ENCODE data around the gene UROC1.

UROC1 gene

DNA sequence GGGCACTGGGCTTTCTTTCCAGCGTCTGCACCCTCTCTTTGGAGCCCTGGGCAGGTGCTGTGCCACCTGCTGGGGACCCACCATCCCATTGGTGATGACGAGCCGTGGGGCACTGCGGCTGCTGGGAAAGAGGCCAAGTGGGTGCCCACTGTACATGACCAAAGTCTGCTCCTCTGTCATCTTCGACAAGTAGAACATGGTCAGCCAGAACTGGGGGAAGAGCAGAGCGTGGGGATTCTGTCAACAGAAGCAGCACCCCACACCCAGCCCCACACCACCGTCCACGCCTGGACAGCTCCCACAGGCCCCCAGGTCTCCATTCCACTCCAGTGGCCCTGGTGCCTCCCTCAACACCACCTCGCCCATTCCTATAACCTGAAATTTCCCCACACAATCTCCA is 9.7 kb downstream of the UROC1 start:
- Histone ChIP-seq H3K4me3 (ENCODE audit: low read length) (no peak overlapping the region), H3K79me2 (ENCODE audit: low read length) (no peaks in the 10 kb centered on the region), H3K9me2 (replicated peaks; ENCODE audit: insufficient read depth, low read length) (no peaks in the 10 kb centered on the region), H3K9ac (ENCODE audit: low read length) (no peak overlapping the region), H3K9me3 (replicated peaks; ENCODE audit: insufficient read depth, low read length) (no peaks in the 10 kb centered on the region), H4K20me1 (ENCODE audit: insufficient read depth, low read length) (no peaks in the 10 kb centered on the region), H3K27ac (ENCODE audit: low read length) (no peak overlapping the region), H2AFZ (ENCODE audit: low read length) (no peak overlapping the region), H3K4me1 (ENCODE audit: low read length) (no peaks in the 10 kb centered on the region), H3K36me3 (replicated peaks; ENCODE audit: insufficient read depth, low read length) (no peaks in the 10 kb centered on the region), H3F3A (ENCODE audit: insufficient read depth, low read length) (no peaks in the 10 kb centered on the region), H3K4me2 (ENCODE audit: low read depth, low read length) (no peak overlapping the region), H3K27me3 (replicated peaks; ENCODE audit: insufficient read depth, low read length) (no peaks in the 10 kb centered on the region; the same call in 1 of the 2 replicates)
- TF ChIP-seq, protein P1, sequence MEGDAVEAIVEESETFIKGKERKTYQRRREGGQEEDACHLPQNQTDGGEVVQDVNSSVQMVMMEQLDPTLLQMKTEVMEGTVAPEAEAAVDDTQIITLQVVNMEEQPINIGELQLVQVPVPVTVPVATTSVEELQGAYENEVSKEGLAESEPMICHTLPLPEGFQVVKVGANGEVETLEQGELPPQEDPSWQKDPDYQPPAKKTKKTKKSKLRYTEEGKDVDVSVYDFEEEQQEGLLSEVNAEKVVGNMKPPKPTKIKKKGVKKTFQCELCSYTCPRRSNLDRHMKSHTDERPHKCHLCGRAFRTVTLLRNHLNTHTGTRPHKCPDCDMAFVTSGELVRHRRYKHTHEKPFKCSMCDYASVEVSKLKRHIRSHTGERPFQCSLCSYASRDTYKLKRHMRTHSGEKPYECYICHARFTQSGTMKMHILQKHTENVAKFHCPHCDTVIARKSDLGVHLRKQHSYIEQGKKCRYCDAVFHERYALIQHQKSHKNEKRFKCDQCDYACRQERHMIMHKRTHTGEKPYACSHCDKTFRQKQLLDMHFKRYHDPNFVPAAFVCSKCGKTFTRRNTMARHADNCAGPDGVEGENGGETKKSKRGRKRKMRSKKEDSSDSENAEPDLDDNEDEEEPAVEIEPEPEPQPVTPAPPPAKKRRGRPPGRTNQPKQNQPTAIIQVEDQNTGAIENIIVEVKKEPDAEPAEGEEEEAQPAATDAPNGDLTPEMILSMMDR (IDR thresholded peaks at IDR 0.05; ENCODE audit: low read length): no peak
- TF ChIP-seq EZH2phosphoT487 (IDR thresholded peaks at IDR 0.05; ENCODE audit: low read length): no peak
- TF ChIP-seq EZH2 (optimal IDR thresholded peaks at IDR 0.05; ENCODE audit: low read depth, low read length): no peak
- DNase-seq: no peak

DNA sequence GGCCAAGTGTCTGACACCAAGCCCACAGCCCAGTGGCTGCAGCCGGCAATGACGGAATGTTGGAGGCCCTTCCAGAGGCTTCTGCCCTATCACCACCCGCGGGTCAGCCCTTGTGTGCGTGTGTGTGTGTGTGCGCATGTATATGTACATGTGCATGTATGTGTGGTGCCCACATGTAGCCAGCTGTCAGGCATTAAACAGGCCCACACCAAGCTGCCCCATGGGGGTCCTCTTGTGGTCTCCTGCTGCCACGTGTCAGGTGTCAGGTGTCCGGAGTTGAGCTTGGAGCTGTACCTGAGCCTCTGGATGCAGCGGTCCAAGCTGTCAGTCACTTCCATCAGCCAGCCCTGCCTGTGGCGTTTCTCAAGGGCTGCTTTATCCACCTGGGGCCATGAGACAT is 13.9 kb downstream of the UROC1 start:
- H3K27me3 ChIP-seq (replicated peaks; ENCODE audit: insufficient read depth, low read length): no peaks in the 10 kb centered on the region; the same call in 1 of the 2 replicates
- no peak overlapping the region for H3K4me2 ChIP-seq (ENCODE audit: low read depth, low read length)
- H3K9me2 ChIP-seq (replicated peaks; ENCODE audit: insufficient read depth, low read length): no peaks in the 10 kb centered on the region
- H3F3A ChIP-seq (ENCODE audit: insufficient read depth, low read length): no peaks in the 10 kb centered on the region
- no peaks in the 10 kb centered on the region for H3K79me2 ChIP-seq (ENCODE audit: low read length)
- no peak for TF ChIP-seq EZH2 (optimal IDR thresholded peaks at IDR 0.05; ENCODE audit: low read depth, low read length)
- TF ChIP-seq, protein P1 (IDR thresholded peaks at IDR 0.05; ENCODE audit: low read length): no peak
- no peak for TF ChIP-seq EZH2phosphoT487 (IDR thresholded peaks at IDR 0.05; ENCODE audit: low read length)
- H2AFZ ChIP-seq (ENCODE audit: low read length): no peak overlapping the region
- no peak overlapping the region for H3K9ac ChIP-seq (ENCODE audit: low read length)
- H3K4me3 ChIP-seq (ENCODE audit: low read length): no peak overlapping the region
- H4K20me1 ChIP-seq (ENCODE audit: insufficient read depth, low read length): no peaks in the 10 kb centered on the region
- no peaks in the 10 kb centered on the region for H3K4me1 ChIP-seq (ENCODE audit: low read length)
- DNase-seq: no peak
- no peaks in the 10 kb centered on the region for H3K36me3 ChIP-seq (replicated peaks; ENCODE audit: insufficient read depth, low read length)
- no peaks in the 10 kb centered on the region for H3K9me3 ChIP-seq (replicated peaks; ENCODE audit: insufficient read depth, low read length)
- no peak overlapping the region for H3K27ac ChIP-seq (ENCODE audit: low read length)

DNA sequence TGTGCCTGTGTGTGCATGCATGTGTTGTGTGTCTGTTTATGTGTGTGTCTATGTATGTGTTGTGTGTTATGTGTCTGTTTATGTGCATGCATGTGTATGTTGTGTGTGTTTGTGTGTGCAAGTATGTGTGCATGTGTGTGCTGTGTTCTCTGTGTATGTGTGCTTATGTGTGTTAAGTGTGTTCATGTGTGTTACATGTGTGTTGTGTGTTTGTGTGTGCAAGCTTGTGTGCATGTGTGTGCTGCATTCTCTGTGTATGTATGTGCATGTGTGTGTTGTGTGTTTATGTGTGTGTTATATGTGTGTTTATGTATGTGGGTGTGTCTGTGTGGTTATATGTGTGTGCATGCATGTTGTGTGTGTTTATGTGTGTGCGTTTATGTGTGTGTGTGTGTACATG is 14.9 kb downstream of the UROC1 start:
- H3K27ac ChIP-seq (ENCODE audit: low read length): no peak overlapping the region
- no peaks in the 10 kb centered on the region for H3K9me2 ChIP-seq (replicated peaks; ENCODE audit: insufficient read depth, low read length)
- no peaks in the 10 kb centered on the region; the same call in 1 of the 2 replicates for H3K27me3 ChIP-seq (replicated peaks; ENCODE audit: insufficient read depth, low read length)
- no peaks in the 10 kb centered on the region for H3K9me3 ChIP-seq (replicated peaks; ENCODE audit: insufficient read depth, low read length)
- DNase-seq: no peak
- no peaks in the 10 kb centered on the region for H3K4me1 ChIP-seq (ENCODE audit: low read length)
- TF ChIP-seq EZH2 (optimal IDR thresholded peaks at IDR 0.05; ENCODE audit: low read depth, low read length) (no peak), EZH2phosphoT487 (IDR thresholded peaks at IDR 0.05; ENCODE audit: low read length) (no peak)
- TF ChIP-seq, protein P1 (IDR thresholded peaks at IDR 0.05; ENCODE audit: low read length): no peak
- H2AFZ ChIP-seq (ENCODE audit: low read length): no peak overlapping the region
- H4K20me1 ChIP-seq (ENCODE audit: insufficient read depth, low read length): no peaks in the 10 kb centered on the region
- H3K9ac ChIP-seq (ENCODE audit: low read length): no peak overlapping the region
- no peak overlapping the region for H3K4me3 ChIP-seq (ENCODE audit: low read length)
- H3F3A ChIP-seq (ENCODE audit: insufficient read depth, low read length): no peaks in the 10 kb centered on the region
- no peak overlapping the region for H3K4me2 ChIP-seq (ENCODE audit: low read depth, low read length)
- H3K36me3 ChIP-seq (replicated peaks; ENCODE audit: insufficient read depth, low read length): no peaks in the 10 kb centered on the region
- no peaks in the 10 kb centered on the region for H3K79me2 ChIP-seq (ENCODE audit: low read length)
